Activated CD4-positive, CD25-positive, alpha-beta regulatory T cell treated with anti-CD3 and anti-CD28 coated beads, Interleukin-2, amount 50 U/mL, for 24 hours (primary cell): ENCODE results near the gene SRPK2.

ENCODE experiments used
- ATAC-seq, 2 donors: fragments of 150-1000 bp; cut with Tn5 transposase; one replicate each; pipeline ENCODE4 v1.10.0; 2021; ENCODE audit warnings: mild to moderate bottlenecking in 1 of 2, moderate library complexity in 1 of 2

Gene SRPK2

GRCh38 chr7:105132335-105132734 is 256.4 kb downstream of the SRPK2 start:
- no peak for ATAC-seq

GRCh38 chr7:105131890-105132289 is 256.8 kb downstream of the SRPK2 start:
- ATAC-seq = peak in 1 of 2 donors; percentile 19

DNA sequence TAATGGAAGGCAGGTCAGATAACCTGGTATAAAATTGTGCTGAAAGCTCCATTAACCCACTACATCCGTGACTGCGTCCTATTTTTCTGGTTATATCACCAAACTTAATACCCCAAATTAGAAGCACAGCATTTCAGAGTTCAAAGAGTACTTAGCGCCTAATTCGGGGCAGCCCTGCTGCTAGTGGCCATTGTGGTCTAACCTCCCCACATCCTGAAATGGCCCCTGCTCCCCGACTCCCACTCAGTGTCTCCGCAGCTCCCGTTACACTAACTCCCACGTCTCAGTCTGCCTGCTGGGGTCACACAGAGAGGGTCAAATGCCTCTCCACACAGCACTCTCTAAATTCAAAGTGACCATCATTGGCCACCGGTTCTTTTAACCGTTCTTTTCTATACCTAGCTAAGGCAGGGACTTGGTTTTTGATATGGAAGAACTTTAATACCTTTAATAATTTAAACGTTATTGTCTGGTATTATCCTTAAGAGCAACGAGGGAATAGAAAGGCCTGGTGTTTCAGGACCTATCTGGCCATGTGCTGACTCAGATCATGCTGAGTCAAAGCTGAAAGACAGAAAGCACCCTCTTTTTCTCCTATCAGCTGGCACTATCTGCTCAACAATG is 257.6 kb downstream of the SRPK2 start:
- ATAC-seq = peak; percentile 70 to 88

GRCh38 chr7:105130580-105130979 is 258.1 kb downstream of the SRPK2 start:
- ATAC-seq = no peak

DNA sequence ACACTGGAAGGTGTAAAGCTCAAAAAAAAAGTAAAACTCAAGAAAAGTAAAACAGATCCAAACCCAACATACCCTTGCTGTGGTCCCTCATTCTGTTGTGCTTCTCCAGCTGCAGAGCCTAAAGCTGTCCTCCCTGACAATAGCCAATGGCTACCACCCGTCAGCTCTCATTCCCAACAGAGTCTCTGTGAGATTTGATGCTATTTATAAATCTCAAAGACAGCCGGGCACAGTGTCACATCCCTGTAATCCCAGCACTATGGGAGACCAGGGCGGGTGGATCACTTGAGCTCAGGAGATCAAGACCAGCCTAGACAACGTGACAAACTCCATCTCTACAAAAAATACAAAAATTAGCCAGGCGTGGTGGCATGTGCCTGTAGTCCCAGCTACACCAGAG is 258.7 kb downstream of the SRPK2 start:
- ATAC-seq = no peak

DNA sequence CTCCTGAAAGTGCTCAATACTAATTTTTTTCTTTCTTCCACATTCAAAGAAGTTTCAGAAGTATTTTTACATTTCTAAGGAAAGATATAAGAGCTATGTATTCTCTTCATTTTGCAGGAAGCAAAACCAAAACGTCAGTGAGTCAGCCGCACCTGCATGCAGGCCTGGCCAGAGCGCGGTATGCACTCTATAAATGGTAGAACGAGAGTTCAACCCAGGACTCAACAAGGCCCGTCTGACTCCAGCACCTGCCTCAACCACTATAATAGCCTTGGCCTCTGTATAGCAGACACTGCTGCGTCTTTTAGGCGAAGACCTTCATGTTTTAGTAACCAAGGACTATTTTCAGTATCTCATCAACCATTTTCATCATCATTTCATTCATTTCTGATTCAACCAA is 261.5 kb downstream of the SRPK2 start:
- ATAC-seq = peak; percentile 57 to 70

DNA sequence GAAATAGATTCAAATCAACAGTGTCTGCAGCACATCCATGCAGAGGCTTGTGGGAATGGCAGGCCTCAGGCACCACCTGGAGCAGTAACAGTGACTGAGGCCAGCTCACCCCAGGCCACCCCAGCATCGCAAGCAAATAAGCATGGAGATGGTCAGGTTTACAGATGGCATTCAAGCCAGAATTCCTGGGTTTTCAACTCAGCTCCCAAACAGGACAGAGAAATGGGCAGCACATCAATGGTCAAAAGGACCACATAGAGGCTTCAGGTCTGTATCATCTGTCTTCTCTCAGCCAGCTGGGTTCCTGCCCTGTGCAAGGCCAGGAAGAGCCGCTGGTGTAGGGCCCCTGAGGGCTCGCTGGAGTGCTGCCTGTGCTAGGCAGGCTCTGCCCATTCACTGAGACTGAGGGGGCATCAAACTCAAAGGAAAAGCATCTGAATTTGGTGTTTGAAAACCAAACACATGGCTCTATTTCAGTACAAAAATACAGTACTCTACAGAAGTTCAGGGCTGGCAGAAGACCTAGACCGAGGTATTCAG is 262.2 kb downstream of the SRPK2 start:
- ATAC-seq = no peak

DNA sequence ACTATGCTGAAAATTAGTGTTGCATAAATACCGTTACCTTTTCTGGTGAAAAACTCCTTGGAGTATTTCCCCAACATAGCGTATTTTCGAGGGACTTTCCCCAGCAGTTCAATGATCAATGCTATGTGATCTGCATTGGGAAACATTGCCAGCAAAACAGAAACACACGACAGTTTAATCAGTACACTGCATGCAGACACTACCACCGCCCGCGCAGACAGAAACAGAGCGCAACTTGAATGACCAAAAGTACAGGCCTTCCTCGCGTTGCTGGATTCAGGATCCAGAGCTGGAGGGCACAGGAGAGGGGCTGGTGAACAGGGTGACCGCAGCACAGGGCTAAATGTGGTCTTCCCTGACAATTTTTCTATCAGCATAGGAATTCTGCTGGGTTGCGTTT is 263.0 kb downstream of the SRPK2 start:
- ATAC-seq = no peak

DNA sequence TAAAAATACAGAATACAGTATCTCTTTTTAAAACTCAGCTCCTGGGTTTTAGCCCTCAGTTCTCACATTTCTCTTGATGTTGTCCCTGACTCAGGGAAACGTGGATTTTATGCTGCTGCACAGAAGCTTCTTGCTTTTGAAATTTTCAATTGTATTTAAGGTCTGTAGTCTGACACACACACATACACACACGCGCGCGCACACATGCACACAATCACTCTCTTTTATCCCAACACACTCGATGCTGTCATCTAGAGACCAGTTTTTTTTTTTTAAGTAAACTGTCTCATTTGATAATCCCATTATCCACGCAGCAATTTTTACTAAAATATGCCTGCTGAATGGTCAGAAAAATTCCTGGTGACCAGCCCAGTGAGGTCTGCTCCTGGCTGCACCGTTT is 266.1 kb downstream of the SRPK2 start:
- ATAC-seq = no peak

DNA sequence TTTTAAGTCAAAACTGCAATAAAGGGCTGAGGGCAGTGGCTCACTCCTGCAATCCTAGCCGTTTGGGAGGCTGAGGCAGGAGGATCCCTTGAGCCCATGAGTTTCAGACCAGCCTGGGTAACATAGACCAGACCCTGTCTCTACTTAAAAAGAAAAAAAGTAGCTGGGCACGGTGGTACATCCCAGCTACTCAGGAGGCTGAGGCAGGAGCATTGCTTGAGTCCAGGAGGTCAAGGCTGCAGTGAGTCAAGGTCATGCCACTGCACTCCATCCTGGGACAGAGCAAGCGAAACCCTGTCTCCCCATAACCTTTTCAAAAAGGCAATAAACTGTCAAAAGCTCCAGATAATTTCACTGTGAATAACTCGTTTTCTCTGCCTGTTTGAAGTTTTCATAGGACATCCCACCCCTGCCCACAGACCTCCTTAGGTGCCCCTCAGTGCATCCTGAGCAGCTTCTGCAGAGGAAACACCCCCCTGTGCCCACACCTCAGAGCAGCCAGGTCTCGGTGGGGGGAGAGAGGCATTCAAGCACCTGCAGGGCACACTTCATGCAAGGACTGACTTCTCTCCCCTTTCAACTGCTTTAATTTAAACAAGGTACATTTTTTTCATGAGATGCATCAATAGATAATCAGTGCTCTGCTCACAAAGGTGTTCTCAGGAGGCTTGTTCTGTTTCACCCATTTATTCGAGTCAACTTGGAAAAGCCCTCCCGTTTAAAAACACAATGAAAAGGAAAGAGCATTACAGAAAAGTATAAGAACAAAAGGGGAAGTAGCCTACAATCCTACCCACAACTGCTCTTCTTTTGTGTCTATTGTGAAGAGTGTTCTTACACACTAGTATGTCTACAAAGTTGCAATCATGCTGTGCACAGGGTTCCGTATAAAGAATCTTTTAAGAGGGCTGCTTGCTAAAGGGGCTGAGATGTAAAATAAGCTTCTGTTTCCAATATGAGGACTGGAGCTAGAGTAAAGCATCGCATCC is 269.8 kb downstream of the SRPK2 start:
- no peak for ATAC-seq

DNA sequence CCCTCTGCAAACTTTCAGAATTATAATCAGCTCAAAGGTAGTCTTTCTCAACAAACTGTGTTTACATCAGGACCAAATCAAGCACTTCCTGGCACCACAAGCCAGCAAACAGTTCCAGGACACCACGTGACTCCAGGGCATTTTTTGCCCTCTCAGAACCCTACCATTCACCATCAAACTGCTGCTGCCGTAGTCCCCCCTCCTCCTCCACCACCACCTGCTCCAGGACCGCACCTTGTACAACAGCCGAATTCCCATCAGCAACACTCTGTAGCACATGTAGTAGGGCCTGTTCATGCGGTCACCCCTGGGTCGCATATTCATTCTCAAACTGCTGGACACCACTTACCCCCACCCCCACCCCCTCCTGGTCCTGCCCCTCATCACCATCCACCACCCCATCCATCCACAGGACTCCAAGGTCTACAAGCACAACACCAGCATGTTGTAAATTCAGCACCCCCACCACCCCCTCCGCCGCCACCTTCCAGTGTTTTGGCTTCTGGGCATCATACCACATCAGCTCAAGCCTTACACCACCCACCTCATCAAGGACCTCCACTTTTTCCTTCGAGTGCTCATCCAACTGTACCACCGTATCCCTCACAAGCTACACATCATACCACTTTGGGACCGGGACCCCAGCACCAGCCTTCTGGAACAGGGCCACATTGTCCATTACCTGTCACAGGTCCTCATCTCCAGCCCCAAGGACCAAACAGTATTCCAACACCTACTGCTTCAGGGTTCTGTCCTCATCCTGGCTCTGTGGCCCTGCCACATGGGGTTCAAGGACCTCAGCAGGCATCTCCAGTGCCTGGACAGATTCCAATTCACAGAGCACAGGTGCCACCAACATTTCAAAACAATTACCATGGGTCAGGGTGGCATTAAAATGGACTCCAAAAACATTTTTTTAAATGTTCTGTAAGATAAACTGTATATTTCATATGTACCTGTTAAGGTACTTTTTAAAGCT is 276.0 kb downstream of the SRPK2 start:
- peak in 1 of 2 donors; percentile 28 for ATAC-seq

DNA sequence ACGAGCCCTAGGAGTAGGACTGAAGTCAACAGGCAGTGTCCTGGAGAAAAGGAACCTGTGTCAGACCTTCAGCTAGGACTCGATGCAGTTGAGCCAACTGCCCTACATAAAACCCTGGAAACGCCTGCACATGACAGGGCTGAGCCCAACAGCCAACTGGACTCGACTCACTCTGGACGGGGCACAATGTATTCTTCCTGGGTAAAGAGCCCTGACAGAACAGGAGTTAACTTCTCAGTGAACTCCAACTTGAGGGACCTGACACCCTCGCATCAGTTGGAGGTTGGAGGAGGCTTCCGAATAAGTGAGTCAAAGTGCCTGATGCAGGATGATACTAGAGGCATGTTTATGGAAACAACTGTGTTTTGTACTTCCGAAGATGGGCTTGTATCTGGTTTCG is 281.3 kb downstream of the SRPK2 start:
- no peak for ATAC-seq

DNA sequence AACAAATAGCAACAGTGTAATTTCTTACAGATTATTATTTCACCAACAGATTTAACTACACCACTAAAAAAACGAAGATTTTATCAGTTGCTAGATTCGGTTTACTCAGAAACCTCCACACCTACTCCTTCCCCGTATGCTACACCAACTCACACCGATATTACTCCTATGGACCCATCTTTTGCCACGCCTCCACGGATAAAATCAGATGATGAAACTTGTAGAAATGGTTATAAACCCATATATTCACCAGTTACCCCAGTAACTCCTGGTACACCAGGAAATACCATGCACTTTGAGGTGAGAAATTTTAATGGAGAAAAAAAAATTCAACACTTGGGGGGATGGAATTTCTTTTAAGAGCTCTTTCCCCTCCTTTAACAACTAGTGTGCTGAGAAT is 282.2 kb downstream of the SRPK2 start:
- ATAC-seq = peak; percentile 69 to 78

- ATAC-seq = no peak
These were observed 283.1 kb downstream of the SRPK2 start for GRCh38 chr7:105105579-105105978.

- no peak for ATAC-seq
These were observed 286.0 kb downstream of the SRPK2 start for GRCh38 chr7:105102557-105103352.

GRCh38 chr7:105101864-105102263 is 286.9 kb downstream of the SRPK2 start:
- ATAC-seq = no peak

GRCh38 chr7:105098863-105099515 is 289.7 kb downstream of the SRPK2 start:
- peak; percentile 91 to 96 for ATAC-seq

- no peak for ATAC-seq
These were observed 291.1 kb downstream of the SRPK2 start for GRCh38 chr7:105097619-105098018.

DNA sequence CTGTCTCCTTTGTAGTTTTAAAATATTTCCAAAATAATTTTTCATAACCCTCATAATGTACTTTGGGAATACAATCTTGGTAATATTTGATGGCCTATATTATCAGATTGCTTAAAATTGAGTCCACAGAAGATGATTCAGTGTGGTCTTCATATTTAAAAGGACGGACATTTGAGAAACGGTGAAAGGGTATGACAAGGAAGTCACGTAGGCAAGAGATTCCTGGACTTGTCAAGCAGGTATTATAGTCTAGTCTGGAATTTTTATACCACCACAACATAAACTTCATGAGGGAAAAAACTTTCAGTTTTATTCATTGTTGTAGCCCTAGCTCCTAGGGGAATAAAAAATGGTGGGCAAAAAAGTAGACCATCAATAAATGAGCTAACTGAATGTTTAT is 292.4 kb downstream of the SRPK2 start:
- ATAC-seq = no peak

DNA sequence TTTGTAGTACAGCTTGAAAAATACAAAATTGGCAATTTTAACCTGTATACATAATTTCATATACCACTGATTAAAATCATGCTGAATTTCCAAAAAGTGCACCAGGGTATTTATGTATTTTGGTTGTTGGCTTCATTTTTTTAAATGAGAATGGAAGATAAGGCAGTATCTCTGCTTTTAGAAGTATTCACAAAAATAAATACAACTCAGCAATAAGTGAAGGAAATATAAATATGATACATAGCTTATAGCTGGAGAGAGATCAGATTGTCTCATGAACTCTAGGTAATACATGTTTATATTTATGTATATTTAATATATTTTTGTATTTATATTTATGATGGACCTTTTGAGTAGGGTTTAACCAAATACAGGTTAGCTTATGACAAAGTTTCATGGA is 293.8 kb downstream of the SRPK2 start:
- ATAC-seq = no peak

GRCh38 chr7:105088456-105088855 is 300.3 kb downstream of the SRPK2 start:
- ATAC-seq = no peak
